WERI-Rb-1 (cell line): ENCODE data around the gene TENM4.

ENCODE experiments used
- DNase-seq: peaks from one replicate; pipeline ENCODE4 v3.0.0-alpha.2; 2020
- H3K27ac ChIP-seq: fragments of 250-450 bp; sonication (Bioruptor Pico); 2 replicates; pipeline ENCODE4 v1.5.1; 2020; ENCODE audit warnings: mild to moderate bottlenecking, moderate library complexity
- H3K27me3 ChIP-seq: fragments of 250-450 bp; sonication (Bioruptor Pico); 2 replicates; pipeline ENCODE4 v1.5.1; 2021; ENCODE audit warnings: mild to moderate bottlenecking, low read depth, moderate library complexity; ENCODE audit not compliant: insufficient read depth, severe bottlenecking
- H3K36me3 ChIP-seq: fragments of 250-450 bp; sonication (Bioruptor Pico); 2 replicates; pipeline ENCODE4 v1.5.1; 2020; ENCODE audit warnings: mild to moderate bottlenecking, moderate library complexity
- H3K4me3 ChIP-seq: 2 replicates; pipeline ENCODE4 v1.5.1; 2011; ENCODE audit warnings: low read depth, mild to moderate bottlenecking, control low read depth, low read length
- H3K9me3 ChIP-seq: fragments of 250-450 bp; sonication (Bioruptor Pico); 2 replicates; pipeline ENCODE4 v1.5.1; 2021; ENCODE audit warnings: mild to moderate bottlenecking, moderate library complexity; ENCODE audit not compliant: severe bottlenecking
- CTCF ChIP-seq: IDR thresholded peaks from 2 replicates; pipeline ENCODE4 v1.5.1; 2011; ENCODE audit warnings: low read depth, mild to moderate bottlenecking, control low read depth, inconsistent platforms, low read length

Gene TENM4

GRCh38 chr11:79461666-79462645 lies 21.1 kb upstream of the TENM4 start:
- Histone ChIP-seq H3K27ac (no peak overlapping the region), H3K36me3 (no peaks in the 10 kb centered on the region), H3K9me3 (no peaks in the 10 kb centered on the region), H3K4me3 (no peak overlapping the region), H3K27me3 (peaks cover 21% of the 10 kb centered on the region)
- DNase-seq = no peak
- no peak for TF ChIP-seq CTCF

GRCh38 chr11:79461144-79461543 lies 20.3 kb upstream of the TENM4 start:
- H3K4me3 ChIP-seq = no peak overlapping the region
- H3K27ac ChIP-seq = no peak overlapping the region
- peak; percentile 43; the same call in 1 of the 2 replicates for TF ChIP-seq CTCF
- H3K9me3 ChIP-seq = no peaks in the 10 kb centered on the region
- no peaks in the 10 kb centered on the region for H3K36me3 ChIP-seq
- peaks cover 21% of the 10 kb centered on the region for H3K27me3 ChIP-seq
- DNase-seq = no peak

- no peak for DNase-seq
- TF ChIP-seq CTCF = no peak
- Histone ChIP-seq H3K9me3 (no peaks in the 10 kb centered on the region), H3K27ac (no peak overlapping the region), H3K27me3 (peaks cover 17% of the 10 kb centered on the region), H3K4me3 (no peak overlapping the region), H3K36me3 (no peaks in the 10 kb centered on the region)
These were observed 17.9 kb upstream of the TENM4 start for GRCh38 chr11:79458709-79459108.

- H3K27ac ChIP-seq = no peak overlapping the region
- no peaks in the 10 kb centered on the region for H3K9me3 ChIP-seq
- no peaks in the 10 kb centered on the region for H3K36me3 ChIP-seq
- no peak overlapping the region for H3K4me3 ChIP-seq
- TF ChIP-seq CTCF = no peak
- peaks cover 20% of the 10 kb centered on the region for H3K27me3 ChIP-seq
- DNase-seq = no peak
These were observed 15.7 kb upstream of the TENM4 start for GRCh38 chr11:79456501-79456900.

GRCh38 chr11:79453617-79454016 lies 12.8 kb upstream of the TENM4 start:
- no peak overlapping the region for H3K4me3 ChIP-seq
- TF ChIP-seq CTCF = no peak
- DNase-seq = no peak
- H3K27ac ChIP-seq = no peak overlapping the region
- H3K36me3 ChIP-seq = no peaks in the 10 kb centered on the region
- peaks cover 24% of the 10 kb centered on the region for H3K27me3 ChIP-seq
- H3K9me3 ChIP-seq = no peaks in the 10 kb centered on the region
